CD4-positive, alpha-beta T cell (primary cell): ENCODE data around the gene OLFM2. TPM values are rescaled to one million over a fixed set of nuclear protein-coding genes. Genes with fewer than 3 reads are reported as not detected.
A peak's percentile ranks its signal among the peaks of the same experiment; 100 is the strongest.
"Not testable (repeated sequence)": the region's sequence is repeated elsewhere in the genome, so short reads cannot be mapped to it uniquely, and the experiment has no call there.

Experiments used
- ATAC-seq: fragments of 200-7000 bp; cut with Tn5 transposase; one replicate; pipeline ENCODE4 v1.10.0; 2022; ENCODE audit warnings: mild to moderate bottlenecking; ENCODE audit not compliant: poor library complexity
- CTCF ChIA-PET: fragments of 350-600 bp; sonication (Branson Sonifier 250); formaldehyde crosslinking; loops from one replicate; lab custom pipeline; 2021; ENCODE audit warnings: antibody characterized with exemption, inconsistent platforms; lab: Charles Lee
- POLR2A ChIA-PET: fragments of 350-600 bp; sonication (Branson Sonifier 250); formaldehyde crosslinking; loops from one replicate; lab custom pipeline; 2021; ENCODE audit warnings: antibody characterized with exemption, inconsistent platforms; lab: Charles Lee
- DNase-seq, 14 experiments: peaks; one replicate each; pipeline ENCODE4 v3.0.0-alpha.2; 2013 to 2020; ENCODE audit warnings: mixed read lengths in 2 of 14
- H3K27ac ChIP-seq, 2 donors: one replicate each; pipeline versions ENCODE4 v1.5.1 to v1.7.0; 2013; ENCODE audit warnings: low read length in 2 of 2, low read depth in 1 of 2, mild to moderate bottlenecking in 1 of 2
- H3K27me3 ChIP-seq, 2 experiments: 1 replicate in 1 of 2; 2 replicates in 1 of 2; pipeline versions ENCODE4 v1.6.1 to v1.7.0; 2013; ENCODE audit warnings: low read length in 2 of 2, control low read depth in 1 of 2, mild to moderate bottlenecking in 1 of 2, moderate library complexity in 1 of 2; ENCODE audit not compliant: insufficient read depth in 2 of 2, control insufficient read depth in 1 of 2
- H3K36me3 ChIP-seq: one replicate; pipeline ENCODE4 v1.6.1; 2013; ENCODE audit warnings: low read length, control low read depth; ENCODE audit not compliant: insufficient read depth
- H3K4me1 ChIP-seq: one replicate; pipeline ENCODE4 v1.6.1; 2013; ENCODE audit warnings: low read length, control low read depth; ENCODE audit not compliant: insufficient read depth
- H3K4me3 ChIP-seq: one replicate; pipeline ENCODE4 v1.5.1; 2013; ENCODE audit warnings: mild to moderate bottlenecking, low read length, moderate library complexity
- H3K9me3 ChIP-seq, 2 experiments: 1 replicate in 1 of 2; 2 replicates in 1 of 2; pipeline versions ENCODE4 v1.6.1 to v1.7.0; 2013; ENCODE audit warnings: low read length in 2 of 2, mild to moderate bottlenecking in 2 of 2, control low read depth in 1 of 2, moderate library complexity in 1 of 2; ENCODE audit not compliant: control insufficient read depth in 1 of 2, insufficient read depth in 1 of 2
- H3K27ac Mint-ChIP-seq: one replicate; pipeline ENCODE4 v1.8.0; 2020; ENCODE audit warnings: mixed read lengths
- H3K27me3 Mint-ChIP-seq: one replicate; pipeline ENCODE4 v1.8.0; 2021; ENCODE audit warnings: mixed read lengths
- H3K36me3 Mint-ChIP-seq: one replicate; pipeline ENCODE4 v1.8.0; 2021; ENCODE audit warnings: low read depth, mixed read lengths
- H3K4me1 Mint-ChIP-seq: one replicate; pipeline ENCODE4 v1.8.0; 2021; ENCODE audit warnings: low read depth, mixed read lengths
- H3K4me3 Mint-ChIP-seq: one replicate; pipeline ENCODE4 v1.8.0; 2020; ENCODE audit warnings: mild to moderate bottlenecking, mixed read lengths
- H3K9me3 Mint-ChIP-seq: one replicate; pipeline ENCODE4 v1.8.0; 2020; ENCODE audit warnings: mixed read lengths
- CTCF ChIP-seq: fragments of 200-600 bp; IDR thresholded peaks from one replicate; pipeline ENCODE4 v1.8.0; 2022; ENCODE audit warnings: antibody characterized with exemption, mild to moderate bottlenecking
- intact Hi-C, 2 experiments: fragments of 100-400 bp; cut with DNase I in 1 of 2; cut with micrococcal nuclease in 1 of 2; formaldehyde crosslinking; loops; one replicate each; pipeline versions ENCODE4 v1.15.1 to v1.9.0; 2023 to 2025; cut with DNase I, micrococcal nuclease
- total RNA-seq, 174 experiments: library from RNA in 2 of 174; stranded (reverse) in 2 of 174; gene quantifications; one replicate each; pipeline ENCODE4 v1.2.3 and lab custom pipeline; 2021 to 2026

The OLFM2 gene
- total RNA-seq, 2 experiments from 2014 or later: 4.1 to 4.8 TPM

GRCh38 chr19:9828551-9829063, 107.7 kb downstream of the OLFM2 start:
- CTCF ChIA-PET: no interaction called here
- peaks cover 22% of the 10 kb centered on the region for H3K36me3 ChIP-seq
- peak overlapping the region in 1 of 2 donors; percentile 77 for H3K27ac ChIP-seq
- POLR2A ChIA-PET: interaction anchor here (1.0 to 2.8 kb wide), 3 partner anchors 10 to 60 kb away, joined by 4 to 23 read pairs (median 11); partner anchors contain the start of genes FBXL12 and ZNF846
- Mint-ChIP-seq H3K36me3 (peaks cover 24% of the 10 kb centered on the region), H3K4me1 (peaks cover 33% of the 10 kb centered on the region), H3K4me3 (peak overlapping the region; percentile 100), H3K27me3 (no peaks in the 10 kb centered on the region), H3K9me3 (no peaks in the 10 kb centered on the region), H3K27ac (peak overlapping the region; percentile 90)
- H3K4me1 ChIP-seq: peaks cover 32% of the 10 kb centered on the region
- intact Hi-C loops: no loop called here
- H3K27me3 ChIP-seq: no peaks in the 10 kb centered on the region
- H3K4me3 ChIP-seq: peak overlapping the region; percentile 98
- no peaks in the 10 kb centered on the region for H3K9me3 ChIP-seq
- DNase-seq (no peak), ATAC-seq (no peak)
- TF ChIP-seq CTCF: no peak

GRCh38 chr19:9827289-9828238, 108.8 kb downstream of the OLFM2 start, which contains the start of gene UBL5:
UBL5 (plus strand) TSS chr19:9827918; CDS start chr19:9828338, 420 bp downstream.
- ChIA-PET CTCF (no interaction called here), POLR2A (interaction anchor here (0.7 to 2.8 kb wide), 9 partner anchors 9 to 59 kb away, joined by 3 to 23 read pairs (median 4); partner anchors contain the start of genes FBXL12 and ZNF846)
- Mint-ChIP-seq H3K4me3 (peak within 1 kb of the TSS; percentile 100), H3K27me3 (no peaks in the 10 kb centered on the region), H3K9me3 (no peaks in the 10 kb centered on the region), H3K4me1 (peaks cover 33% of the 10 kb centered on the region), H3K36me3 (peaks cover 24% of the 10 kb centered on the region), H3K27ac (peak within 1 kb of the TSS; percentile 90)
- Histone ChIP-seq H3K4me3 (peak within 1 kb of the TSS; percentile 98), H3K4me1 (peaks cover 32% of the 10 kb centered on the region), H3K27me3 (no peaks in the 10 kb centered on the region), H3K9me3 (no peaks in the 10 kb centered on the region), H3K36me3 (peaks cover 23% of the 10 kb centered on the region), H3K27ac (peak within 1 kb of the TSS; percentile 44 to 77)
- no peak for TF ChIP-seq CTCF
- DNase-seq: peak; percentile 81 to 95 (median 87)
- intact Hi-C loops: loop anchor here in 1 of 2 experiments (1.0 kb wide), 1 partner anchor 8 kb away; the partner anchor contains the start of gene FBXL12
- peak; percentile 97 for ATAC-seq

- peaks cover 38% of the 10 kb centered on the region for H3K4me1 Mint-ChIP-seq
Measured at GRCh38 chr19:9823816-9824215, 112.5 kb downstream of the OLFM2 start.

GRCh38 chr19:9820034-9820433, 116.3 kb downstream of the OLFM2 start:
- ATAC-seq, DNase-seq, CTCF ChIA-PET, H3K27me3 Mint-ChIP-seq, H3K36me3 ChIP-seq, H3K9me3 Mint-ChIP-seq, H3K9me3 ChIP-seq, intact Hi-C loops, H3K27me3 ChIP-seq: not testable (repeated sequence)
- H3K27ac ChIP-seq: peak overlapping the region; percentile 48 to 97
- Mint-ChIP-seq H3K4me3 (peak overlapping the region; percentile 95), H3K27ac (peak overlapping the region; percentile 92), H3K4me1 (peaks cover 36% of the 10 kb centered on the region), H3K36me3 (peaks cover 37% of the 10 kb centered on the region)
- POLR2A ChIA-PET: interaction anchor here (2.0 kb wide), 1 partner anchor 8 kb away, joined by 11 read pairs; the partner anchor contains the start of gene UBL5
- H3K4me1 ChIP-seq: peaks cover 25% of the 10 kb centered on the region
- H3K4me3 ChIP-seq: peak overlapping the region; percentile 95

More at GRCh38 chr19:9823816-9824215, 112.5 kb downstream of the OLFM2 start:
- H3K36me3 Mint-ChIP-seq: peaks cover 19% of the 10 kb centered on the region
- no peak for ATAC-seq
- Histone ChIP-seq H3K9me3 (no peaks in the 10 kb centered on the region), H3K4me1 (peaks cover 35% of the 10 kb centered on the region), H3K36me3 (peaks cover 5% of the 10 kb centered on the region), H3K27me3 (no peaks in the 10 kb centered on the region), H3K27ac (no peak overlapping the region), H3K4me3 (no peak overlapping the region)
- H3K9me3 Mint-ChIP-seq: no peaks in the 10 kb centered on the region
- no peaks in the 10 kb centered on the region for H3K27me3 Mint-ChIP-seq
- no peak for TF ChIP-seq CTCF
- POLR2A ChIA-PET: no interaction called here
- intact Hi-C loops: no loop called here
- no peak for DNase-seq
- H3K4me3 Mint-ChIP-seq: peak overlapping the region; percentile 48
- no peak overlapping the region for H3K27ac Mint-ChIP-seq
- CTCF ChIA-PET: no interaction called here
